ENCODE results near the gene KCTD10.

The KCTD10 gene

GRCh38 chr12:109489016-109489954 lies 12.2 kb upstream of the KCTD10 start:
- no peak overlapping the region for H3K4me3 ChIP-seq (replicated peaks; ENCODE audit: low read depth, low read length)
- DNase-seq (ENCODE audit: low read depth): no peak
- TF ChIP-seq CTCF (IDR thresholded peaks at IDR 0.05; ENCODE audit: low read length, missing control alignments): no peak

GRCh38 chr12:109488051-109488665 lies 11.1 kb upstream of the KCTD10 start:
- TF ChIP-seq CTCF (IDR thresholded peaks at IDR 0.05; ENCODE audit: low read length, missing control alignments): no peak
- no peak for DNase-seq (ENCODE audit: low read depth)
- no peak overlapping the region for H3K4me3 ChIP-seq (replicated peaks; ENCODE audit: low read depth, low read length)

- TF ChIP-seq CTCF (IDR thresholded peaks at IDR 0.05; ENCODE audit: low read length, missing control alignments): no peak
- no peak for DNase-seq (ENCODE audit: low read depth)
- H3K4me3 ChIP-seq (replicated peaks; ENCODE audit: low read depth, low read length): no peak overlapping the region
These were observed 10.3 kb upstream of the KCTD10 start for GRCh38 chr12:109487181-109488050.

- no peak for TF ChIP-seq CTCF (IDR thresholded peaks at IDR 0.05; ENCODE audit: low read length, missing control alignments)
- no peak for DNase-seq (ENCODE audit: low read depth)
- no peak overlapping the region for H3K4me3 ChIP-seq (replicated peaks; ENCODE audit: low read depth, low read length)
These were observed 8.1 kb upstream of the KCTD10 start for GRCh38 chr12:109485201-109485600.

GRCh38 chr12:109483346-109483745 lies 6.2 kb upstream of the KCTD10 start:
- no peak for DNase-seq (ENCODE audit: low read depth)
- no peak for TF ChIP-seq CTCF (IDR thresholded peaks at IDR 0.05; ENCODE audit: low read length, missing control alignments)
- no peak overlapping the region for H3K4me3 ChIP-seq (replicated peaks; ENCODE audit: low read depth, low read length)

- no peak overlapping the region for H3K4me3 ChIP-seq (replicated peaks; ENCODE audit: low read depth, low read length)
- TF ChIP-seq CTCF (IDR thresholded peaks at IDR 0.05; ENCODE audit: low read length, missing control alignments): no peak
- no peak for DNase-seq (ENCODE audit: low read depth)
These were observed 5.8 kb upstream of the KCTD10 start for GRCh38 chr12:109482894-109483293.

Measured in fibroblast of pulmonary artery (primary cell).